Measurements from ENCODE around the gene RUVBL2.
"Not testable (repeated sequence)": the region's sequence is repeated elsewhere in the genome, so short reads cannot be mapped to it uniquely, and the experiment has no call there.

The RUVBL2 gene

GRCh38 chr19:49050376-49051033, 56.8 kb downstream of the RUVBL2 start:
- not testable (repeated sequence) for DNase-seq

GRCh38 chr19:49056101-49056901, 62.6 kb downstream of the RUVBL2 start:
- peak; percentile 36 for DNase-seq

- not testable (repeated sequence) for DNase-seq
Observed at GRCh38 chr19:49056902-49057596, 63.4 kb downstream of the RUVBL2 start.

- DNase-seq = no peak
Observed at GRCh38 chr19:49057636-49058234, 64.0 kb downstream of the RUVBL2 start, which contains the start of gene CGB7. CGB7 (minus strand) TSS chr19:49057749; CDS start chr19:49055375, 2,374 bp downstream.

GRCh38 chr19:49058562-49058961, 64.9 kb downstream of the RUVBL2 start:
- no peak for DNase-seq

GRCh38 chr19:49059053-49059452, 65.4 kb downstream of the RUVBL2 start:
- no peak for DNase-seq

GRCh38 chr19:49061000-49061399, 67.3 kb downstream of the RUVBL2 start:
- no peak for DNase-seq

- DNase-seq = no peak
Observed at GRCh38 chr19:49061445-49061844, 67.8 kb downstream of the RUVBL2 start.

- DNase-seq = no peak
Observed at GRCh38 chr19:49064029-49064629, 70.4 kb downstream of the RUVBL2 start.

- no peak for DNase-seq
Observed at GRCh38 chr19:49064768-49065611, 71.3 kb downstream of the RUVBL2 start, which contains the start of gene NTF4. NTF4 (minus strand) TSS chr19:49064818; CDS start chr19:49061997, 2,821 bp downstream.

Measured in activated gamma-delta T cell (primary cell).